Liver (tissue), 9 donors: ENCODE results near the gene STK24. TPM values are rescaled to one million over a fixed set of nuclear protein-coding genes. Genes with fewer than 3 reads are reported as not detected.

Source experiments
- DNase-seq: peaks from one replicate; pipeline ENCODE4 v3.0.0-alpha.2; 2017; ENCODE audit warnings: low spot score
- H3K27ac ChIP-seq, 2 donors: one replicate each; pipeline ENCODE4 v1.7.0; 2013; ENCODE audit warnings: inconsistent platforms in 2 of 2, low read length in 2 of 2, control low read depth in 1 of 2, low read depth in 1 of 2, mild to moderate bottlenecking in 1 of 2
- H3K27me3 ChIP-seq, 4 donors: one replicate each; pipeline versions ENCODE4 v1.6.1 to v1.7.0; 2013; ENCODE audit warnings: low read length in 3 of 4, inconsistent platforms in 1 of 4, mild to moderate bottlenecking in 1 of 4, moderate library complexity in 1 of 4; ENCODE audit not compliant: control insufficient read depth in 4 of 4, insufficient read depth in 4 of 4
- H3K36me3 ChIP-seq, 4 donors: one replicate each; pipeline versions ENCODE4 v1.6.1 to v1.7.0; 2013; ENCODE audit warnings: low read length in 3 of 4, mild to moderate bottlenecking in 3 of 4, low read depth in 1 of 4, moderate library complexity in 1 of 4; ENCODE audit not compliant: control insufficient read depth in 4 of 4, insufficient read depth in 3 of 4
- H3K4me1 ChIP-seq, 4 donors: one replicate each; pipeline versions ENCODE4 v1.6.1 to v1.7.0; 2013; ENCODE audit warnings: low read length in 3 of 4, mild to moderate bottlenecking in 3 of 4, moderate library complexity in 1 of 4; ENCODE audit not compliant: control insufficient read depth in 4 of 4, insufficient read depth in 4 of 4
- H3K4me3 ChIP-seq, 3 donors: one replicate each; pipeline versions ENCODE4 v1.6.1 to v1.7.0; 2013; ENCODE audit warnings: low read length in 3 of 3, control low read depth in 1 of 3, low read depth in 1 of 3, mild to moderate bottlenecking in 1 of 3
- H3K9ac ChIP-seq, 2 donors: one replicate each; pipeline ENCODE4 v1.7.0; 2013; ENCODE audit warnings: low read length in 2 of 2, mild to moderate bottlenecking in 2 of 2, moderate library complexity in 2 of 2, control low read depth in 1 of 2, low read depth in 1 of 2
- H3K9me3 ChIP-seq, 4 donors: one replicate each; pipeline versions ENCODE4 v1.6.1 to v1.7.0; 2013; ENCODE audit warnings: low read length in 3 of 4; ENCODE audit not compliant: control insufficient read depth in 4 of 4
- ATF3 ChIP-seq: IDR thresholded peaks from 2 replicates; pipeline ENCODE4 v1.6.1; 2016; ENCODE audit warnings: antibody characterized with exemption
- CTCF ChIP-seq: fragments of 150-350 bp; IDR thresholded peaks from 2 replicates; pipeline ENCODE4 v1.5.1; 2017; ENCODE audit warnings: improper control_type of control experiment, low read depth, low read length; ENCODE audit not compliant: missing input control
- EGR1 ChIP-seq, 2 donors: IDR thresholded peaks; 2 replicates each; pipeline ENCODE4 v1.6.1; 2016 to 2018; ENCODE audit warnings: antibody characterized with exemption in 2 of 2, low read depth in 2 of 2
- FOXA1 ChIP-seq: IDR thresholded peaks from 2 replicates; pipeline ENCODE4 v1.6.1; 2016; ENCODE audit warnings: antibody characterized with exemption
- FOXA2 ChIP-seq: IDR thresholded peaks from 2 replicates; pipeline ENCODE4 v1.6.1; 2016; ENCODE audit warnings: antibody characterized with exemption
- GABPA ChIP-seq, 2 donors: IDR thresholded peaks in 1 of 2; conservative IDR thresholded peaks in 1 of 2; 2 replicates each; pipeline ENCODE4 v1.6.1; 2016; ENCODE audit warnings: antibody characterized with exemption in 2 of 2, mild to moderate bottlenecking in 1 of 2, moderate library complexity in 1 of 2
- HNF4A ChIP-seq, 2 donors: conservative IDR thresholded peaks; 2 replicates each; pipeline ENCODE4 v1.6.1; 2016; ENCODE audit warnings: antibody characterized with exemption in 2 of 2, mild to moderate bottlenecking in 2 of 2
- HNF4G ChIP-seq: IDR thresholded peaks from 2 replicates; pipeline ENCODE4 v1.6.1; 2016; ENCODE audit warnings: antibody characterized with exemption
- JUND ChIP-seq, 2 donors: IDR thresholded peaks; 2 replicates each; pipeline ENCODE4 v1.6.1; 2016; ENCODE audit warnings: antibody characterized with exemption in 2 of 2
- MAX ChIP-seq: IDR thresholded peaks from 2 replicates; pipeline ENCODE4 v1.6.1; 2016; ENCODE audit warnings: antibody characterized with exemption
- NR2F2 ChIP-seq: IDR thresholded peaks from 2 replicates; pipeline ENCODE4 v1.6.1; 2016; ENCODE audit warnings: antibody characterized with exemption
- RAD21 ChIP-seq, 2 donors: IDR thresholded peaks; 2 replicates each; pipeline ENCODE4 v1.6.1; 2016; ENCODE audit warnings: antibody characterized with exemption in 2 of 2, mild to moderate bottlenecking in 2 of 2
- REST ChIP-seq: IDR thresholded peaks from 2 replicates; pipeline ENCODE4 v1.6.1; 2016; ENCODE audit warnings: antibody characterized with exemption, mild to moderate bottlenecking
- RXRA ChIP-seq, 2 donors: IDR thresholded peaks; 2 replicates each; pipeline ENCODE4 v1.6.1; 2017 to 2018; ENCODE audit warnings: antibody characterized with exemption in 2 of 2, mild to moderate bottlenecking in 1 of 2
- SP1 ChIP-seq: IDR thresholded peaks from 2 replicates; pipeline ENCODE4 v1.6.1; 2018; ENCODE audit warnings: antibody characterized with exemption, mild to moderate bottlenecking
- TAF1 ChIP-seq: conservative IDR thresholded peaks from 2 replicates; pipeline ENCODE4 v1.6.1; 2016; ENCODE audit warnings: antibody characterized with exemption, mild to moderate bottlenecking
- YY1 ChIP-seq: IDR thresholded peaks from 2 replicates; pipeline ENCODE4 v1.6.1; 2016; ENCODE audit warnings: antibody characterized with exemption, mild to moderate bottlenecking
- ZBTB33 ChIP-seq: IDR thresholded peaks from 2 replicates; pipeline ENCODE4 v1.6.1; 2016; ENCODE audit warnings: antibody characterized with exemption
- WGBS: extraction: QIAGEN DNeasy Blood & Tissue Kit; methylation state at CpG from one replicate; pipeline ENCODE4 v1.1.7; 2013; 5-methylcytosine and 5-hydroxymethylcytosine counted together
- polyA plus RNA-seq, 2 donors: library from polyadenylated mRNA; stranded (reverse) in 1 of 2; unstranded in 1 of 2; fragments of 200-250 nt in 1 of 2; fragments of >200 nt in 1 of 2; fragmentation: Nextera tagmentation in 1 of 2; extraction: Ambion mirVana in 1 of 2; gene quantifications; one replicate each; pipeline versions ENCODE4 v1.2.1 to v1.2.3, GENCODE V29; 2013 to 2015
- total RNA-seq, 2 donors: library from RNA; depleted of rRNA; stranded (reverse); fragments of >200 nt; gene quantifications; one replicate each; pipeline ENCODE4 v1.2.3, GENCODE V29; 2014
- donor health status: healthy.
- donor health status: healthy.
- donor health status: healthy.
- donor health status: healthy.
- donor health status: healthy.

The STK24 gene
- total and polyA plus RNA-seq, 4 donors = 6.4 to 43.3 (median 14.9) TPM

- TF ChIP-seq REST = no peak
Measured at GRCh38 chr13:98514288-98514687, 62.6 kb downstream of the STK24 start (continued).

- Histone ChIP-seq H3K9ac (no peak overlapping the region), H3K4me3 (no peak overlapping the region), H3K4me1 (peaks cover 4 to 18% (median 8%) of the 10 kb centered on the region in 4 donors), H3K27me3 (no peaks in the 10 kb centered on the region), H3K9me3 (no peaks in the 10 kb centered on the region), H3K36me3 (no peaks in the 10 kb centered on the region), H3K27ac (no peak overlapping the region)
- no peak for TF ChIP-seq FOXA1
- no peak for TF ChIP-seq YY1
- no peak for TF ChIP-seq ZBTB33
- TF ChIP-seq REST = no peak
- TF ChIP-seq TAF1 = no peak
- TF ChIP-seq GABPA (IDR thresholded peaks at IDR 0.05 in 1 of 2, conservative IDR thresholded peaks at IDR 0.05 in 1 of 2) = no peak
- no peak for TF ChIP-seq EGR1 (IDR thresholded peaks at IDR 0.05; ENCODE audit: low read depth in 2 of 2)
- TF ChIP-seq MAX = no peak
- TF ChIP-seq RAD21 (IDR thresholded peaks at IDR 0.05) = no peak
- no peak for TF ChIP-seq ATF3
- TF ChIP-seq FOXA2 = no peak
- TF ChIP-seq NR2F2 = no peak
- no peak for TF ChIP-seq CTCF
- no peak for TF ChIP-seq SP1
- TF ChIP-seq HNF4A (conservative IDR thresholded peaks at IDR 0.05) = no peak
- no peak for TF ChIP-seq RXRA (IDR thresholded peaks at IDR 0.05)
- TF ChIP-seq JUND (IDR thresholded peaks at IDR 0.05) = no peak
- no peak for TF ChIP-seq HNF4G
- 96% methylated on average over 2 of the region's 2 CpGs for WGBS
- no peak for DNase-seq
Measured at GRCh38 chr13:98513837-98514236, 63.1 kb downstream of the STK24 start.
